ENCODE measurements around the gene FRS2. TPM values are rescaled to one million over a fixed set of nuclear protein-coding genes. Genes with fewer than 3 reads are reported as not detected.
"Not testable (repeated sequence)": the region's sequence is repeated elsewhere in the genome, so short reads cannot be mapped to it uniquely, and the experiment has no call there.

Gene FRS2
- total RNA-seq, result 17.4 and 23.3 TPM in 2 replicates

GRCh38 chr12:69470189-69471075 lies at the start of gene FRS2:
TSS of gene FRS2 (plus strand) at chr12:69470388. CDS start at chr12:69569031, 98,643 bp downstream.
- peak; percentile 92 for DNase-seq

- DNase-seq, result no peak
Observed at GRCh38 chr12:69421548-69421947, 48.6 kb upstream of the FRS2 start.

GRCh38 chr12:69423037-69423905 lies 46.9 kb upstream of the FRS2 start:
- no peak for DNase-seq

- DNase-seq, result no peak
Observed at GRCh38 chr12:69425417-69425816, 44.8 kb upstream of the FRS2 start.

- DNase-seq, result no peak
Observed at GRCh38 chr12:69428351-69429073, 41.7 kb upstream of the FRS2 start.

- DNase-seq, result no peak
Observed at GRCh38 chr12:69430942-69431590, 39.1 kb upstream of the FRS2 start.

- no peak for DNase-seq
Observed at GRCh38 chr12:69431591-69432222, 38.5 kb upstream of the FRS2 start.

- DNase-seq, result no peak
Observed at GRCh38 chr12:69433653-69434052, 36.5 kb upstream of the FRS2 start.

- no peak for DNase-seq
Observed at GRCh38 chr12:69435644-69436043, 34.5 kb upstream of the FRS2 start.

GRCh38 chr12:69437073-69437472 lies 33.1 kb upstream of the FRS2 start:
- no peak for DNase-seq

- no peak for DNase-seq
Observed at GRCh38 chr12:69438539-69438938, 31.6 kb upstream of the FRS2 start.

GRCh38 chr12:69440016-69440415 lies 30.2 kb upstream of the FRS2 start:
- no peak for DNase-seq

- DNase-seq, result no peak
Observed at GRCh38 chr12:69440886-69441285, 29.3 kb upstream of the FRS2 start.

- peak; percentile 52 for DNase-seq
Observed at GRCh38 chr12:69442894-69443293, 27.3 kb upstream of the FRS2 start.

- DNase-seq, result no peak
Observed at GRCh38 chr12:69443916-69444315, 26.3 kb upstream of the FRS2 start.

GRCh38 chr12:69447892-69448291 lies 22.3 kb upstream of the FRS2 start:
- no peak for DNase-seq

- DNase-seq, result not testable (repeated sequence)
Observed at GRCh38 chr12:69452598-69453132, 17.5 kb upstream of the FRS2 start.

GRCh38 chr12:69456239-69456638 lies 13.9 kb upstream of the FRS2 start:
- no peak for DNase-seq

GRCh38 chr12:69457433-69457832 lies 12.8 kb upstream of the FRS2 start:
- DNase-seq, result no peak

GRCh38 chr12:69459477-69459876 lies 10.7 kb upstream of the FRS2 start:
- DNase-seq, result no peak

- no peak for DNase-seq
Observed at GRCh38 chr12:69464428-69464827, 5.8 kb upstream of the FRS2 start.

- no peak for DNase-seq
Observed at GRCh38 chr12:69466867-69467266, 3.3 kb upstream of the FRS2 start.

Measured in dermis blood vessel endothelial cell (primary cell).